Left cardiac atrium (tissue), 4 donors: ENCODE measurements around the gene MOGAT1. TPM values are rescaled to one million over a fixed set of nuclear protein-coding genes. Genes with fewer than 3 reads are reported as not detected.
"Not testable (repeated sequence)": the region's sequence is repeated elsewhere in the genome, so short reads cannot be mapped to it uniquely, and the experiment has no call there.

Experiments used
- ATAC-seq, 2 donors: fragments of 200-7000 bp; cut with Tn5 transposase; one replicate each; pipeline ENCODE4 v1.9.1; 2020; ENCODE audit warnings: mild to moderate bottlenecking in 2 of 2, moderate library complexity in 2 of 2
- DNase-seq: peaks from one replicate; pipeline ENCODE4 v3.0.0-alpha.2; 2020
- intact Hi-C, 2 donors: fragments of 100-400 bp; cut with DNase I; formaldehyde crosslinking; loops; one replicate each; pipeline versions ENCODE4 v1.14.1 to v1.15.1; 2022 to 2023
- total RNA-seq, 2 donors: library from RNA; stranded (reverse); fragmentation: NEBNext Ultra II Directional; extraction: Animal tissue kit (Norgen Biotek cat#: 25700); gene quantifications; one replicate each; pipeline ENCODE4 v1.2.1, GENCODE V29; 2021
- donor health status: DM: no; HTN: yes; CAD: no.
- donor health status: DM: no; HTN: yes; CAD: no; lungs with severe emphysema.
- donor health status: DM: yes; HTN: yes; CAD: no.
- donor health status: Dilated cardiomyopathy.

The MOGAT1 gene
- total RNA-seq, 2 donors from 2014 or later = 0.47 to 0.50 TPM

DNA sequence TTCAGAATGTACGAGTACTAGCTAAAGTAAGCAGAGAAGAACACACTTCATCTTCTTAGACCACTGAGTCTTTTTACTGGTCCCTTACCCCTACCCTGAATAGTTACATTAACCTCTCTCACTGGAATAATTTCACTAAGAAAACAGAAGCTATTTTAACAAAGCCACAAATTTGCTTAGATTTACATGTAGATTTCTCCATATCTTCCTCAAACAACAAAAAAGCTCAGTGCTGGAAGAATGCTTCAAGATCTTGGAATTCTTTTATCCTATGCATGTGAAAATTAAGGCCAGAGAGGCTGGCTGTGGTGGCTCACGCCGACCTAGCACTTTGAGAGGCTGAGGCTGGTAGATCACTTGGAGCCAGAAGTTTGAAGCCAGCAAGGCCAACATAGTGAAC is 35.2 kb downstream of the MOGAT1 start:
- no peak for DNase-seq
- no peak for ATAC-seq
- intact Hi-C loops = loop anchor here in 1 of 2 donors (10.0 kb wide), 1 partner anchor 198 kb away; no protein-coding TSS in a partner anchor

DNA sequence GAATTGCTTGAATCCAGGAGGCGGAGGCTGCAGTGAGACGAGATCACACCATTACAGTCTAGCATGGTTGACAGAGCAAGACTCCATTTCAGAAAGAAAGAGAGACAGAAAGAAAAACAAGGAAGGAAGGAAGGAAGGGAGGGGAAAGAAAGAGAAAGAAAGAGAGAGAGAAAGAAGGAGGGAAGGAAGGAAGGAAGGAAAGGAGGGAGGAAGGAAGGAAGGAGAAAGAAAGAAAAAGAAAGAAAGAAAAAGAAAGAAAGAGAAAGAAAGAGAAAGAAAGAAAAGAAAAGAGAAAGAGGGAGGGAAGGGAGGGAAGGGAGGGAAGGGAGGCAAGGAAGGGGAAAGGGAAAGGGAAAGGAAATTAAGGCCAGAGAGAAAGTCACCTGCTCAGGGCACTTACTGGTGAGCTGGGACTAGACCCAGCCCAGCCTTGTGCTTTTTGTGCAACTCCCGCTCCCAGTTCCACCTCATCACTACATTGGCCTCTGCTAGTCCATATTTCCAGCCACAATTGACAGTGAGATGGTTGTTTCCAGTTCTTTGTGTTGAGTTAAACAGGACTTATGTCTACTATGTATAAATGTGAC is 35.7 kb downstream of the MOGAT1 start:
- ATAC-seq (no peak), DNase-seq (no peak)
- intact Hi-C loops = loop anchor here in 1 of 2 donors (10.0 kb wide), 1 partner anchor 198 kb away; no protein-coding TSS in a partner anchor

DNA sequence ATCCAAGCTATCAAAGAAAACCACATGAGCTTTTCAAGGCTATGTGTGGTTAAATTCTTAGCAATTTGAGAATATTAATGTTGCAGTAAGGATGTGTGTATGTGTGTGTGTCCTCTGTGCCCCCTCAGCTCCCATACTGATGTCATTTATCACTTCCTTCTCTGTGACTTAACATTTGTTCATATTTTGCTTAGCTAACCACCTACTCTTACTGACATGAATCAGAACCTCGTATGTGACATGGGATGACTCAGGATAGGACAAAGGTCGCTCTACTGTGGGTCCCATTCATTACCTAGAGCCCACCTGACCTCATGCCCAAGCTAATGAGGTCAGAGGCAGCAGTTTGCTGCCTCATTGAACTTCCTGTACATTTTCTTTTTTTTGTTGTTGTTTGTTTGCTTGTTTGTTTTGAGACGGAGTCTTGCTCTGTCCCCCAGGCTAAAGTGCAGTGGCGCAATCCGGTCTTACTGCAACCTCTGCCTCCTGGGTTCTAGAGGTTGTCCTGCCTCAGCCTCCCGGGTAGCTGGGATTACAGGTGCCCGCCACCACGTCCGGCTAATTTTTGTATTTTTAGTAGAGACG is 36.3 kb downstream of the MOGAT1 start:
- DNase-seq (no peak), ATAC-seq (no peak)
- intact Hi-C loops = loop anchor here (1.0 to 10.0 kb wide), 3 partner anchors 153 to 197 kb away; partner anchors contain the start of gene ACSL3 (in 1 of the 2)

DNA sequence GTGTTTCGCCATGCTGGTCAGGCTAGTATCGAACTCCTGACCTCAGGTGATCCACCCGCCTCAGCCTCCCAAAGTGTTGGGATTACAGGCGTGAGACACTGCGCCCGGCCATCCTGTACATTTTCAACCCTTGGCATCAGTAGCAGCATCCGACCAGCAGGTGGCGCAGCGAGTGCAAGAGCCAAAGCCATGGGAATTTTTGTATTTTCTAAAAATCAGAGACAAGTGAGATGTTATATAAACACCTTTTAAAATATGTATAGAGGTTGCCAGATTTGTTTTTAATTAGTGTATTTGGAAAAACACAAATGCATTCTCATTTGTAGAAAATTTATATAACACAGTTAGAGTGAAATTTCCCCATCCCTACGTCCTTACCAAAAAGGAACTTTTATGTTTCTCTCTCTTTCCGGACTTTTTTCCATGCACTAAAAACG is 36.8 kb downstream of the MOGAT1 start:
- DNase-seq = peak; percentile 83
- peak; percentile 53 to 61 for ATAC-seq
- intact Hi-C loops = loop anchor here (1.0 to 10.0 kb wide), 3 partner anchors 153 to 197 kb away; partner anchors contain the start of gene ACSL3 (in 1 of the 2)

DNA sequence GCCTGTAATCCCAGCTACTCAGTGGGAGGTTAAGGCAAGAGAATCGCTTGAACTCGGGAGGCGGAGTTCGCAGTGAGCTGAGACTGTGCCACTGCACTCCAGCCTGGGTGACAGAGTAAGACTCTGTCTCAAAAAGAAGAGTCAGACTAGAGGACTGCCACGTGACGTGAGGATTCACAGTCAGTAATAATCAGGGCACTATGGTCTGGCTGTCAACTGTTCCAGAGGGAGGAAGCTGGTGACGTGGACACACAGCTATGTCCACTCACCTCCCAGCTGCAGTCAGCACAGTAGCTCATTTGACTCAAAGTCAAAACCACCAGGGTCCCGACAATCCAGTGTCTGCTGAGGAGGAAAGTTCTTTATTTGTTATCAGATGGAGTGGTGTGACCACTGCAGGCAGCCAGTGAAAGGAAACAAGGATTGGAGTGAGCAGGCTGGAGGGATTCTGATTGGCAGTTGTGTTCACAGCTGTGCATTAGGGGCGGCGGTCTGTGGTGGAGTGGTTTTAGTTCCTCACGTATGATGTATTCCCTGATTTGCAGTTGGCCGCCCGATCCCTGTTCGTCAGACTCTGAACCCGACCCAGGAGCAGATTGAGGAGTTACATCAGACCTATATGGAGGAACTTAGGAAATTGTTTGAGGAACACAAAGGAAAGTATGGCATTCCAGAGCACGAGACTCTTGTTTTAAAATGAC is 37.9 kb downstream of the MOGAT1 start:
- DNase-seq = peak; percentile 76

DNA sequence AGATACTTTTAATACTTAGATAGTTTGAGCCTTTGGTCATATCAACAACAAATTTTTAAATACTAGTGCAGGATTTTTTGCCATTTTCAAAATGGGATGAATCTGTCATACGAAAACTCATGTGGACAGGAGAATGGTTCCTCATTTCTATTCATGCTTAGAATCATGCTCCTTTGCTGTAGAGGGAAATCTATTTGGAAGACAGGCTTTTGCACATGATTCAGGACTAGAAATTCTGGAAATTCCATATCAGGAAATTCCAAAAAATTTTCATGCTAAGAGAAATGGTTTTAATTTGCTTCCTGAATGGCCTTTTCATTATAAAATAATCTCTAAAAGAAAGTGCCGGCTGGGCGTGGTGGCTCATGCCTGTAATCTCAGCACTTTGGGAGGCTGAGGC is 39.3 kb downstream of the MOGAT1 start:
- intact Hi-C loops = no loop called here
- ATAC-seq (no peak), DNase-seq (no peak)

More for the DNA sequence above, 37.9 kb downstream of the MOGAT1 start:
- intact Hi-C loops = loop anchor here (2.0 to 10.0 kb wide), 2 partner anchors 151 to 195 kb away; partner anchors contain the start of gene ACSL3 (in 1 of the 2)
- peak; percentile 95 to 97 for ATAC-seq

DNA sequence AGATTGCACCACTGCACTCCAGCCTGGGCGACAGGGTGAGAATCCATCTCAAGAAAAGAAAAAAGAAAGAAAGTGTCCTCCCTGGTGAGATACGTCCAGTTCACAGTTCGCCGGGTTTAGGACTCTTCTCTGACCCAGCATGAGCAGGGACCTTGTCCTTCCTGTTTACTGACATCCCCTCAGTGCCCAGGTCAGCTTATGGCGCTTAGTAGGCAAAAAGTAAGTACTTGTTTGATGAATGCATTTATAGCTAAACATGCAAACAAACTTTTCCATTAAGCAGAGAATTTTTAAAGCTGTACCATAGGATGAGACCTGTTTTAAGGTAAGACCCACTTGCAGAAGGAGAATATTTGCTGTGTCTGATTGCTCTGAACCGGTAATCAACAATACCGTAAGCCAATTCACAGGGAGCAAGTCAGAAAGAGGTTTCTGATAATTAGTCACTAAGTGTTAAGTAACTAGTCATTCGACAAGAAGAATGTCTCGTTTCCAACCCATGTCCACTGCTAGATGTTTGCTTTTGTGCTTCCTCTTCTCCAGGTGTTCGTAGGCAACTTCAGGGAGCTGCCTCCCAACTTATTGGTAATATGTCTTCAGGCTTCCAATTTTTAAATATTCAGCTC is 40.0 kb downstream of the MOGAT1 start:
- ATAC-seq = no peak

DNA sequence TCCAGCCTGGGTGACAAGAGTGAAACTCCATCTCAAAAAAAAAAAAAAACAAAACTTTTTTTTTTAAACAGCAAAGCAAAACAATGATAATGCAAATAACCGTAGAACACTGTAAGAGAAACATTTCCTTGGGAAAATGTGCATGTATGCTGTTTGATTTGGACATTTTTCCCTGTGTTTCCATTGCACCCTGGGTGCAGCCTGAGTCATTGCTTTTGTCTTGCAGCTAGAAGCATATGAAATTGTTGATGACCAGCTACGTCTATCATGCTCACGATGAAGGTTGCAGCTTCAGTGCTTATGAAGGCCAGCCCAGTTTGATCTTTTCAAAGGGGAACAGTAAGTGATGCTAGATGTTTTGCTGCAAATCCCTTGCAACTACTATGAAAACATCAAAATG is 41.5 kb downstream of the MOGAT1 start:
- intact Hi-C loops = no loop called here
- DNase-seq (no peak), ATAC-seq (no peak)

More for the DNA sequence above, 40.0 kb downstream of the MOGAT1 start:
- DNase-seq = no peak
- intact Hi-C loops = no loop called here

DNA sequence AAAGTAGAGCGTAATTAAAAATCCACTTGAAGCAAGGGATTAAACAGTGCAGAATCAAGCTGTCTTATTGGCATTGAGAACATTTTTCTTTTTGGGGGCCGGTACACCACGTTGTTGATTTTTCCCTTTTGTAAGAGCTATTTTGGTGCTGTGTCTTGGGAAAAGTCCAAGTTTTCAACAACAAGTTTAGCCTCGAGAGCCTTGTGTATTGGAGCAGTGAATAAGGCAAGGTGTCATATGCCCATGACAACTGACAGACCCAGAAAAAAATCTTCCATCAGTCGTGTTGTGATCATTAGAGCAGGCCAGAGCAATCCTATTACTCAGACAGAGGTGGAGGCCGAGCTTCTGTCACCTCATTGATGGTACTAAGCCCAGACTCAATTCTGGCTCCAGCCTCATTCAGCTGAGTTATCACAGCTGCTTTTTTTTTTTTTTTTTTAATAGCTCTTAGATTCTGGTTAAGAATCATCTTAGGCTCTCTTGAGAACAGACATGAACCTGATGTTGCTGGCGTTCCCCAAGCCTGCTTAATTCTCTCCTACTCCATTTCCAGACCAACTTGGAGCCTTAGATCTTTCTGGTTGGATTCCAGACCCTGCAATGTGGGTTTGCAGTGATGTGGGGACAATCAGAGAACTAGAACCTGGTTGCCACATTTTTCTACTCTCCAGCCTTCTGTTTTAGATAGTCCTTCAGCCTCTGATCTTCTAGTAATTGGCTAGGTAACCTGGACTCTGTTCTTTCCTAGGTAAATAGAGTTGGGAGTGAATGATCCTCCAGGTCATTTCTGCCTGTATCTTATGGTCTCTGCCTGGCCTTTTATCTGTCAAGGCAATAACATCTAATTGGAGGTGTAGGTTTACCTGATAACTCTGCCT is 43.1 kb downstream of the MOGAT1 start:
- DNase-seq (peak; percentile 41), ATAC-seq (peak; percentile 87 to 94)
- intact Hi-C loops = no loop called here

DNA sequence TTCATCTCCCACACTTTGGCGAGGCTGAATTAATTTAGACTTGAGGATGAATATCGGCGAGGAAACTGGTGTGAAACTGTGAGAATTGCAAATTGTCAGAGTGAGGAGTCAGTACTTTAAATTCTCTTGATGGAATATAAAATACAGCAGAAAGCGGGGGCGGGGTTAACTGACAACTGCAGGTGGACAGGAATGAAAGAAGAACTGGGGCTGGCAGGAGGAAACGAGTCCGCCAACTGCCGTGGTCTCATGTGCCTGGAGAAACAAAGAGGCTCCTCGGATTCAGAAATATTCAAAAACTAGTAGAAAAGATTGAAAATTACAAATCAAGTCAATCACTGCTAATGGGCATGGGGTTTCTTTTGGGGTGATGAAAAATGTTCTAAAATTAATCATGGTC is 44.3 kb downstream of the MOGAT1 start:
- ATAC-seq (no peak), DNase-seq (no peak)
- intact Hi-C loops = no loop called here

DNA sequence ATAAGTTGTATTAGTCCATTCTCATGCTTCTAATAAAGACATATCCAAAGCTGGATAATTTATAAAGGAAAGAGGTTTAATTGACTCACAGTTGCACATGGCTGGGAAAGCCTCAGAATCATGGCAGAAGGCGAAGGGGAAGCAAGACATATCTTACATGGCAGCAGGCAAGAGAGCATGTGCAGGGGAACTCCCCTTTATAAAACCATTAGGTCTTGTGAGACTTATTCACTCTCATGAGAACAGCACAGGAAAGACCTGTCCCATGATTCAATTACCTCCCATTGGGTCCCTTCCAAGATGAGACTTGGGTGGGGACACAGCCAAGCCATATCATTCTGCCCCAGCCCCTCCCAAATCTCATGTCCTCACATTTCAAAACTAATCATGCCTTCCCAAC is 48.3 kb downstream of the MOGAT1 start:
- ATAC-seq, DNase-seq: not testable (repeated sequence)
- intact Hi-C loops = loop anchor here in 1 of 2 donors (10.0 kb wide), 1 partner anchor 75 kb away; no protein-coding TSS in a partner anchor

DNA sequence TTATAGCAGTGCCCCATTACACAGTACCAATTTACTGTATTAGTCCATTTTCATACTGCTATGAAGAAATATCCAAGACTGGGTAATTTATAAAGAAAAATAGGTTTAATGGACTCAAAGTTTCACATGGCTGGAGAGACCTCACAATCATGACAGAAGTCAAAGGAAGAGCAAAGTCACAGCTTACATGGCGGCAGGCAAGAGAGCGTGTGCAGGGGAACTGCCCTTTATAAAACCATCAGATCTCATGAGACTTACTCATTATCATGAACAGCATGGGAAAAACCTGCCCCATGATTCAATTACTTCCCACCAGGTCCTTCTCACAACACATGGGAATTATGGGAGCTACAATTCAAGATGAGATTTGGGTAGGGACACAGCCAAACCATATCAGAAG is 50.1 kb downstream of the MOGAT1 start:
- intact Hi-C loops = loop anchor here in 1 of 2 donors (10.0 kb wide), 1 partner anchor 73 kb away; no protein-coding TSS in a partner anchor
- ATAC-seq, DNase-seq: not testable (repeated sequence)

DNA sequence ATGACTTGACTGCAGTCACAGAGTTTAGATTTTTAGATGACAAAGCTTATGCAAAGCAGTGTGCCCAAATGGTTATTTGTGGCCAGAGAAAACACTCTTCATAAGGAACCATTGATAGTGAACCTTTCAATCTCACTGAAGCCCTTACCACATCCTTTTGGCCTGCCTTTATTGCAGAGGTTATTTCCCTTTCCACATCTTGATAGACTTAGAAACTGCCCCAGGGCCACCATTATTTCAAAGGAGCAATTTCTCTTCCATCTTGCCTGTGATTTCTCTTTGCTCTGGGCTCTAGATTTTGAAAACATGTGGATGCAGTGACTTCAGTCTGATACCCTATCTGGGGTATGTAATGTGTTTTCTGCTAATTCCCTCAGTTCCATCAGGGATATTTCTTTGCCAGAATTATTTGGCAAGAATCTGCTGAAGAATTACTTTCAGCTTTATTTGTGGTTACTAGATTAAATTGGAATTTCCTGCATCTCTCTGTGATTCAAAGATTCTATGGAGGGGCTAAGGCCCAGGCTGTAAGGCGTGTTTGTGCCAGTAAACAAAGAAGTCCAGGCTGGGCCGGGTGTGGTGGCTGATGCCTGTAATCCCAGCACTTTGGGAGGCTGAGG is 51.0 kb downstream of the MOGAT1 start:
- intact Hi-C loops = loop anchor here in 1 of 2 donors (10.0 kb wide), 1 partner anchor 72 kb away; no protein-coding TSS in a partner anchor
- peak; percentile 34 to 86 for ATAC-seq
- DNase-seq = no peak

DNA sequence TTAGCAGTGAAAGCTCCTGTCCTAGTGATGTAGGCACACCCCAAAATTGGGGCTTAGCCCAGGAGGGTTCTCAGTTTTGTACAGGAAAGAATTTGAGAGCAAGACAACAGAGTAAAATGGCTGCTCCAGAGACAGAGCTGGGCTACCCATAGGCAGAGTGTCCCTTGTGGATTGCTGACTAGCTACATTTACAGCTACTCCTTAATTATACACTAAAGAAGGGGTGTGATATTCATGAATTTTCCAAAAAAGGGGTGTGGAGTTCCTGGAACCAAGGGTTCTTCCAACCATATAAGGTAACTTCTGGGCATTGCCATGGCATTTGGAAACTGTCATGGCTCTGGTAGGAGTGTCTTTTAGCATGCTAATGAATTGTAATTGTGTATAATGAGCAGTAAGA is 52.8 kb downstream of the MOGAT1 start:
- DNase-seq (no peak), ATAC-seq (no peak)
- intact Hi-C loops = loop anchor here in 1 of 2 donors (10.0 kb wide), 1 partner anchor 71 kb away; no protein-coding TSS in a partner anchor

DNA sequence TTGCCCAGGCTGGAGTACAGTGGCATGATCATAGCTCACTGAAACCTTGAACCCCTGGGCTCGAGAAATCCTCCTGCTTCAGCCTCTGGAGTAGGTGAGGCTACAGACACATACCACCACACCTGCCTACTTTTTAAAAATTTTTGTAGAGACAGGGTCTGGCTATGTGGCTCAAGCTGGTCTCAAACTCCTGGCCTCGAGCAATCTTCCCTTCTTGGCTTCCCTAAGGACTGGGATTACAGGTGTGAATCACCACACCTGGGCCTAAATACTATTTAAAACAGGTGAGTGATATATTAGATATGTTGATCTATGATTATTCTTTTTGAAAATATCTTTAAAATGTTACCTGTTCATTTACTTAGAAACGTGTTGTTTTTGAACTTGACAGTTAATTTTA is 57.2 kb downstream of the MOGAT1 start:
- no peak for DNase-seq
- intact Hi-C loops = loop anchor here in 1 of 2 donors (10.0 kb wide), 1 partner anchor 66 kb away; no protein-coding TSS in a partner anchor
- no peak for ATAC-seq

DNA sequence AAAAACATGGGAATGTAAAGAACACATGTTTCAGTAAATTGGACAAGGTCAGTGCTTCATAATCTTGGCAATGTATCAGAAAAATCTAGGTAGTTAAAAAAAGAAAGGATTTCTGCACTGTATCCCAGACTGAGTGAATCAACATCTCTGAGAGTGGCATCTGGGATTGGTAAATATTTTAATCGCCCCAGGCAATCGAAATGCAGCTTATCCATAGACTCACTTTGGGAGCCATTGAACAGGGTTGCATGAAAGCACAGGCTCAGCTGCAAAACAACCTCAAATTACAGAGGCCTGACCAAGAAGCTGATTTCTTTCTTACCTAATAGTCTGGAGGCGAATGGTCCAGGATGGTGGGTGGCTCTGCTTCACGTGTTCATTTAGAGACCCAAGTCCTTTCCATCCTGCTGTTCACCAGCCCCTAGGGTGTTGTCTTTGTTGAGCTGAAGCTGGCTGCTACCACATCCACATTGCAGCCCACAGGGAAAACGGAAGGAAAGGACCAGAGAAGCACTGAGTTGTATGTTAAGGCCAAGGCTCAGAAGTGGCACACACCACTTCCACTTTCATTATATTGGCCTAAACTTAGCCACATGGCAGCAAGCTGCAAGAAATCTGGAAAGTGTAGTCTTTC is 59.0 kb downstream of the MOGAT1 start:
- ATAC-seq = peak in 1 of 2 donors; percentile 15
- intact Hi-C loops = no loop called here
- no peak for DNase-seq

DNA sequence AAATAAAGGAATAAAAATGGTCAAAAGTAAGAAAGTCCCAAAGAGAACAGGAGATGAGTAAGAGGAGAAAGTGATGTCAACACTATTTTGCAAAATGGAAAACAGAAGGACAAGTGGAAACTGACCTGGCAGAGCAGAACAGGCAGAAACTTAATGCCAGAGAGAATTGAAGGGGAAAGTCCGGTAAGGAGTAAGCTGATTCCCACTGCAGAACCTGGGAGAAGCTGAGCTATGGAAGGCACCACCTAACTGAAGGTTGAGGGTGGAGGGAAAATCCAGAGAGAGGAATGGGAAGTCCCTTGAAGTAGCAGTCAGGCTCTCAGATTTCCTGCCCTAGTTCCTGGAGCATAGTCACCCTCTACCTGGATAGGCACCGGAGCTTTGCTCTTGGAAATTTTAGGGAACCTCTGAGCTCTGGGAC is 59.8 kb downstream of the MOGAT1 start:
- intact Hi-C loops = no loop called here
- DNase-seq = no peak
- ATAC-seq = no peak
